ENCODE data around the gene PNPLA4.

DNA sequence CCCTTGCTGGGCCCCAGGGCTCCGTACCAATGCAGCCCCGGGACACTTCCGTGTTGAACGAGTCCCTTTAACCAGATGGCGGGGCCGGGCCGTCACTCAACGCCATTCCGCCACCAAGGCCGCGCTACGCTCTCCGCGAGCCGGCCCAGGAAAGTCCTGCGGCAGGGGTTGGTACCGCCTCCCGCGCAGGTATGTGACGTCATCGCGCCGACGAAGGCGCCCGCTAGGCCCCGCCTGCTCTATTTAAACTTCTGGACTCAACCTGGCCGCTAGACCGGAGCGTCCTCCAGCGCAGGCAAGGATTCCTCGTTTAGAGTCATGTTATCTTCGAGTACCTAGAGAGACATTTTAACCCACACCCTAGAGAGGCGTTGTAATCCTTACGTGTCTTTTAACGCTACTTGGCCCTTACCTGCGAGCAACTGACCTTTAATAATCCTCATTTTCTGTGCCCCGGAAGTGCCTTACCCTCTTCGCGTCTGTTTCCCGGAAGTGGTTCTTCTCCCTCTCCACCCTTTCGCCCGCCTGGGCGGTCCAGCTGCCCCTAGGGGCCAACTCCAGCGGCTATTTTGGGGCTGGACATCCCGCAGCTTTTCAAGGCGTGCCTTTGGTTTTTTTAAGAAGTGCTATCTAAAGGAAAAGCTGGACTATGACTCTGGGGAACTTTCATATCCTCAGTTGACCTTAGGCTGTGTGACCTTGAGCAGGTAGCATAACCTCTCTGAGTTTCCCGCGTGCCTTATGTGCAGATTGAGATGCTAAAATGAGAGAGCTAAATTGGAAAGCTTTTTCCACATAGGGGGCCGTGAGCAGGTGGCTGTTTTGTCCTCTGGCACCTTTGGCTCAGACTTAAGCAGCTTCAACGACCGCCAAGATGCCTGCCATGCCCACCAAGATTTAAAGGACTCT is at the start of gene PNPLA4:
- TF ChIP-seq, protein P1, sequence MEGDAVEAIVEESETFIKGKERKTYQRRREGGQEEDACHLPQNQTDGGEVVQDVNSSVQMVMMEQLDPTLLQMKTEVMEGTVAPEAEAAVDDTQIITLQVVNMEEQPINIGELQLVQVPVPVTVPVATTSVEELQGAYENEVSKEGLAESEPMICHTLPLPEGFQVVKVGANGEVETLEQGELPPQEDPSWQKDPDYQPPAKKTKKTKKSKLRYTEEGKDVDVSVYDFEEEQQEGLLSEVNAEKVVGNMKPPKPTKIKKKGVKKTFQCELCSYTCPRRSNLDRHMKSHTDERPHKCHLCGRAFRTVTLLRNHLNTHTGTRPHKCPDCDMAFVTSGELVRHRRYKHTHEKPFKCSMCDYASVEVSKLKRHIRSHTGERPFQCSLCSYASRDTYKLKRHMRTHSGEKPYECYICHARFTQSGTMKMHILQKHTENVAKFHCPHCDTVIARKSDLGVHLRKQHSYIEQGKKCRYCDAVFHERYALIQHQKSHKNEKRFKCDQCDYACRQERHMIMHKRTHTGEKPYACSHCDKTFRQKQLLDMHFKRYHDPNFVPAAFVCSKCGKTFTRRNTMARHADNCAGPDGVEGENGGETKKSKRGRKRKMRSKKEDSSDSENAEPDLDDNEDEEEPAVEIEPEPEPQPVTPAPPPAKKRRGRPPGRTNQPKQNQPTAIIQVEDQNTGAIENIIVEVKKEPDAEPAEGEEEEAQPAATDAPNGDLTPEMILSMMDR (conservative IDR thresholded peaks at IDR 0.05; ENCODE audit: low read depth, low read length), result no peak
- TF ChIP-seq, protein P2, sequence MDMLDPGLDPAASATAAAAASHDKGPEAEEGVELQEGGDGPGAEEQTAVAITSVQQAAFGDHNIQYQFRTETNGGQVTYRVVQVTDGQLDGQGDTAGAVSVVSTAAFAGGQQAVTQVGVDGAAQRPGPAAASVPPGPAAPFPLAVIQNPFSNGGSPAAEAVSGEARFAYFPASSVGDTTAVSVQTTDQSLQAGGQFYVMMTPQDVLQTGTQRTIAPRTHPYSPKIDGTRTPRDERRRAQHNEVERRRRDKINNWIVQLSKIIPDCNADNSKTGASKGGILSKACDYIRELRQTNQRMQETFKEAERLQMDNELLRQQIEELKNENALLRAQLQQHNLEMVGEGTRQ (IDR thresholded peaks at IDR 0.05; ENCODE audit: low read depth, low read length), result no peak
- TF ChIP-seq FOS (IDR thresholded peaks at IDR 0.05; ENCODE audit: low read depth, low read length) (no peak), MAFK (IDR thresholded peaks at IDR 0.05; ENCODE audit: low read depth, low read length) (no peak), POLR2A (IDR thresholded peaks at IDR 0.05; ENCODE audit: low read depth, low read length) (peak; percentile 48; the same call in 1 of the 2 replicates), RCOR1 (IDR thresholded peaks at IDR 0.05; ENCODE audit: insufficient replicate concordance, low read length) (no peak), BHLHE40 (IDR thresholded peaks at IDR 0.05; ENCODE audit: low read depth, low read length) (no peak), RFX5 (IDR thresholded peaks at IDR 0.05; ENCODE audit: low read depth, low read length) (no peak), CEBPB (IDR thresholded peaks at IDR 0.05; ENCODE audit: low read depth, low read length) (no peak), RAD21 (IDR thresholded peaks at IDR 0.05; ENCODE audit: low read length) (no peak), MXI1 (IDR thresholded peaks at IDR 0.05; ENCODE audit: borderline replicate concordance, low read depth, low read length) (no peak)
